H1 (cell line): ENCODE results near the gene BCAS4. TPM values are rescaled to one million over a fixed set of nuclear protein-coding genes. Genes with fewer than 3 reads are reported as not detected.

Experiments
- CTCF ChIA-PET: fragments of 300-600 bp; sonication (Branson Sonifier 250); formaldehyde crosslinking; loops from one replicate; lab custom pipeline; 2021; ENCODE audit not compliant: partially characterized antibody; lab: Charles Lee
- POLR2A ChIA-PET: fragments of 300-600 bp; sonication (Branson Sonifier 250); formaldehyde crosslinking; loops from one replicate; lab custom pipeline; 2021; ENCODE audit warnings: inconsistent platforms; ENCODE audit not compliant: partially characterized antibody; lab: Charles Lee
- DNase-seq, 2 experiments: peaks; one replicate each; pipeline versions ENCODE4 v3.0.0 to v3.0.0-alpha.2; 2010 to 2022; ENCODE audit warnings: low spot score in 2 of 2, low read depth in 1 of 2, mixed read lengths in 1 of 2
- FAIRE-seq: peaks from 2 replicates; lab custom pipeline; 2011; peaks lifted over from hg19 to GRCh38; lab: Jason Lieb, UNC
- H2AFZ ChIP-seq: 2 replicates; pipeline ENCODE4 v1.8.1; 2012; ENCODE audit warnings: low read length, inconsistent platforms
- H2AK5ac ChIP-seq: 2 replicates; pipeline ENCODE4 v1.6.1; 2013; ENCODE audit warnings: low read depth, low read length
- H2BK120ac ChIP-seq: replicated peaks from 2 replicates; pipeline ENCODE3; 2013; ENCODE audit warnings: low read depth, low read length, inconsistent platforms
- H2BK12ac ChIP-seq: 2 replicates; pipeline ENCODE4 v1.6.1; 2013; ENCODE audit warnings: low read depth, low read length
- H2BK15ac ChIP-seq: 2 replicates; pipeline ENCODE4 v1.6.1; 2013; ENCODE audit warnings: low read length
- H2BK20ac ChIP-seq: 2 replicates; pipeline ENCODE4 v1.6.1; 2013; ENCODE audit warnings: low read length
- H2BK5ac ChIP-seq: 2 replicates; pipeline ENCODE4 v1.6.1; 2013; ENCODE audit warnings: low read depth, low read length
- H3K14ac ChIP-seq: 2 replicates; pipeline ENCODE4 v1.6.1; 2013; ENCODE audit warnings: inconsistent platforms; ENCODE audit not compliant: insufficient read length
- H3K18ac ChIP-seq: 2 replicates; pipeline ENCODE4 v1.6.1; 2013; ENCODE audit warnings: low read length; ENCODE audit errors: extremely low read depth
- H3K23ac ChIP-seq: 2 replicates; pipeline ENCODE4 v1.6.1; 2013; ENCODE audit warnings: inconsistent platforms; ENCODE audit not compliant: insufficient read length
- H3K23me2 ChIP-seq: 2 replicates; pipeline ENCODE4 v1.6.1; 2013; ENCODE audit warnings: low read depth, low read length
- H3K27ac ChIP-seq: 2 replicates; pipeline ENCODE4 v1.6.1; 2011; ENCODE audit warnings: low read depth, low read length, inconsistent platforms
- H3K27me3 ChIP-seq, 4 experiments: replicated peaks in 1 of 4; 1 replicate in 1 of 4; 2 replicates in 3 of 4; pipeline versions ENCODE4 v1.6.1 to v1.8.1; 2011 to 2013; ENCODE audit warnings: low read length in 3 of 4, mild to moderate bottlenecking in 3 of 4, inconsistent platforms in 2 of 4, mixed read lengths in 2 of 4, moderate library complexity in 1 of 4; ENCODE audit not compliant: control insufficient read depth in 3 of 4, insufficient read depth in 3 of 4; ENCODE audit errors: extremely low read depth in 1 of 4
- H3K36me3 ChIP-seq, 4 experiments: 2 replicates each; pipeline versions ENCODE4 v1.6.1 to v1.8.1; 2011 to 2013; ENCODE audit warnings: mild to moderate bottlenecking in 4 of 4, low read length in 3 of 4, moderate library complexity in 2 of 4, control low read depth in 1 of 4, inconsistent platforms in 1 of 4; ENCODE audit not compliant: insufficient read depth in 4 of 4, control insufficient read depth in 2 of 4
- H3K4ac ChIP-seq: replicated peaks from 2 replicates; pipeline ENCODE3; 2013; ENCODE audit warnings: low read length, low read depth, mixed read lengths, inconsistent platforms; ENCODE audit not compliant: insufficient read length
- H3K4me1 ChIP-seq, 4 experiments: replicated peaks in 1 of 4; 1 replicate in 1 of 4; 2 replicates in 3 of 4; pipeline versions ENCODE4 v1.6.1 to v1.8.1; 2011 to 2013; ENCODE audit warnings: low read length in 3 of 4, inconsistent platforms in 2 of 4, mixed read lengths in 1 of 4; ENCODE audit not compliant: insufficient read depth in 4 of 4, control insufficient read depth in 3 of 4
- H3K4me2 ChIP-seq, 2 experiments: 2 replicates each; pipeline versions ENCODE4 v1.6.1 to v1.8.1; 2011 to 2013; ENCODE audit warnings: low read depth in 2 of 2, low read length in 2 of 2, control low read depth in 1 of 2, inconsistent platforms in 1 of 2, mild to moderate bottlenecking in 1 of 2; ENCODE audit not compliant: insufficient read depth in 1 of 2
- H3K4me3 ChIP-seq, 4 experiments: fragments of 200-600, 300-600 bp in 1 of 4; sonication (generic), shearing (Covaris generic), sonication (Bioruptor Twin) in 1 of 4; 2 replicates each; pipeline versions ENCODE4 v1.5.1 to v1.8.1; 2011 to 2016; ENCODE audit warnings: low read length in 4 of 4, low read depth in 3 of 4, control low read depth in 2 of 4, inconsistent platforms in 2 of 4, mild to moderate bottlenecking in 2 of 4, mixed read lengths in 1 of 4, moderate library complexity in 1 of 4; ENCODE audit not compliant: insufficient read depth in 2 of 4; ENCODE audit errors: extremely low read depth in 1 of 4
- H3K56ac ChIP-seq: replicated peaks from 2 replicates; pipeline ENCODE3; 2013; ENCODE audit warnings: low read depth, mild to moderate bottlenecking, mixed read lengths, low read length, inconsistent platforms; ENCODE audit not compliant: insufficient read length
- H3K79me1 ChIP-seq: 2 replicates; pipeline ENCODE4 v1.6.1; 2013; ENCODE audit warnings: low read depth, low read length, control low read depth
- H3K79me2 ChIP-seq, 2 experiments: 2 replicates each; pipeline versions ENCODE4 v1.6.1 to v1.8.1; 2012 to 2013; ENCODE audit warnings: low read length in 2 of 2, mild to moderate bottlenecking in 2 of 2, inconsistent platforms in 1 of 2; ENCODE audit not compliant: insufficient read depth in 2 of 2, control insufficient read depth in 1 of 2
- H3K9ac ChIP-seq, 4 experiments: replicated peaks in 1 of 4; 1 replicate in 1 of 4; 2 replicates in 3 of 4; pipeline versions ENCODE4 v1.6.1 to v1.8.1; 2011 to 2013; ENCODE audit warnings: low read depth in 3 of 4, low read length in 3 of 4, control low read depth in 2 of 4, mild to moderate bottlenecking in 2 of 4, moderate library complexity in 2 of 4, inconsistent platforms in 1 of 4; ENCODE audit errors: extremely low read depth in 1 of 4
- H3K9me3 ChIP-seq, 2 experiments: 2 replicates each; pipeline versions ENCODE4 v1.6.1 to v1.8.1; 2012 to 2013; ENCODE audit warnings: mild to moderate bottlenecking in 2 of 2, moderate library complexity in 2 of 2, control low read depth in 1 of 2, inconsistent platforms in 1 of 2, low read depth in 1 of 2, low read length in 1 of 2, mixed read lengths in 1 of 2; ENCODE audit not compliant: insufficient read depth in 2 of 2
- H4K20me1 ChIP-seq, 2 experiments: replicated peaks in 1 of 2; 2 replicates each; pipeline versions ENCODE3 to v1.8.1; 2011 to 2013; ENCODE audit warnings: inconsistent platforms in 2 of 2, low read length in 2 of 2, mild to moderate bottlenecking in 1 of 2; ENCODE audit not compliant: insufficient read depth in 2 of 2, control insufficient read depth in 1 of 2
- H4K5ac ChIP-seq: 2 replicates; pipeline ENCODE4 v1.6.1; 2013; ENCODE audit warnings: low read length, low read depth, mixed read lengths, inconsistent platforms; ENCODE audit not compliant: insufficient read length
- H4K8ac ChIP-seq: 2 replicates; pipeline ENCODE4 v1.8.0; 2013; ENCODE audit warnings: mild to moderate bottlenecking, moderate library complexity, low read length, inconsistent platforms; ENCODE audit not compliant: insufficient read depth; ENCODE audit errors: extremely low read depth
- H4K91ac ChIP-seq: replicated peaks from 2 replicates; pipeline ENCODE3; 2013; ENCODE audit warnings: low read length, mixed read lengths, inconsistent platforms; ENCODE audit not compliant: insufficient read length
- KDM1A ChIP-seq: fragments of 200-600, 300-600 bp; sonication (generic); IDR thresholded peaks from 2 replicates; pipeline ENCODE4 v1.7.1; 2016; ENCODE audit warnings: mild to moderate bottlenecking, low read length, borderline replicate concordance
- RNF2 ChIP-seq: fragments of 200-900, 300-1000 bp; sonication (generic); IDR thresholded peaks from 2 replicates; pipeline ENCODE4 v1.7.1; 2016; ENCODE audit warnings: borderline replicate concordance, low read depth, mild to moderate bottlenecking, antibody characterized with exemption, low read length; ENCODE audit not compliant: poor library complexity, severe bottlenecking; ENCODE audit errors: missing control alignments
- WGBS, 2 experiments: shearing (Covaris generic) in 1 of 2; methylation state at CpG; one replicate each; pipeline versions ENCODE4 v1.1.6 to v1.1.7; 2013 to 2015; ENCODE audit warnings: low lambda C conversion rate in 2 of 2, mixed read lengths in 2 of 2, inconsistent platforms in 1 of 2, low coverage in 1 of 2, missing lambda C conversion rate in 1 of 2; ENCODE audit not compliant: insufficient replicate concordance in 2 of 2, insufficient coverage in 1 of 2, insufficient read length in 1 of 2; ENCODE audit errors: extremely low coverage in 1 of 2, missing lambda C conversion rate in 1 of 2; 5-methylcytosine and 5-hydroxymethylcytosine counted together
- polyA plus RNA-seq, 7 experiments: library from polyadenylated mRNA; depleted of rRNA in 3 of 7; stranded (reverse) in 5 of 7; unstranded in 2 of 7; fragments of >200 nt in 5 of 7; fragments of 200-250 nt in 2 of 7; gene quantifications; 1 replicate in 5 of 7; 2 replicates in 1 of 7; 4 replicates in 1 of 7; pipeline versions ENCODE4 v1.2.1 to v1.2.3, GENCODE V29; 2011 to 2013; ENCODE audit warnings: missing spikeins in 2 of 7, mixed read lengths in 2 of 7
- total RNA-seq: library from RNA; stranded (reverse); fragmentation: NEBNext Ultra II Directional; extraction: Animal tissue kit (Norgen Biotek cat#: 25700); gene quantifications from 2 replicates; pipeline ENCODE4 v1.2.1, GENCODE V29; 2021

BCAS4 gene
- total and polyA plus RNA-seq, 2 of the 8 experiments (the other 6 are each of a cell fraction or from before 2014, with no cell fraction given), result 21.2 to 23.6 TPM

- Histone ChIP-seq H4K20me1 (no peaks in the 10 kb centered on the region), H2AK5ac (no peak overlapping the region), H3K14ac (no peak overlapping the region), H4K91ac (no peak overlapping the region), H3K4me2 (no peak overlapping the region), H3K36me3 (no peaks in the 10 kb centered on the region), H3K27ac (no peak overlapping the region), H2BK12ac (no peak overlapping the region), H3K27me3 (no peaks in the 10 kb centered on the region), H3K9me3 (no peaks in the 10 kb centered on the region), H2BK120ac (no peak overlapping the region), H4K5ac (no peak overlapping the region), H3K23ac (no peak overlapping the region), H3K4me3 (no peak overlapping the region), H2AFZ (no peak overlapping the region), H3K4me1 (no peaks in the 10 kb centered on the region), H3K79me1 (peaks cover 2% of the 10 kb centered on the region; the same call in 1 of the 2 replicates), H3K18ac (no peak overlapping the region), H3K23me2 (no peaks in the 10 kb centered on the region), H3K56ac (no peak overlapping the region), H3K9ac (no peak overlapping the region), H3K79me2 (peaks cover 0 to 7% of the 10 kb centered on the region in 2 experiments; a peak in 1 of 4 replicates), H4K8ac (no peak overlapping the region), H2BK15ac (no peak overlapping the region), H2BK20ac (no peak overlapping the region), H2BK5ac (no peak overlapping the region), H3K4ac (no peak overlapping the region)
- WGBS, 2 experiments, result 95% methylated on average over 4 of the region's 4 CpGs; no CpG with 5 or more reads in 1 of the 2 experiments
- FAIRE-seq (no peak), DNase-seq (no peak)
- TF ChIP-seq KDM1A (0 out of 2 replicates have a peak, but pooled peaks have one; percentile 47), RNF2 (no peak)
- POLR2A ChIA-PET, result interaction anchor here (1.0 kb wide), 2 partner anchors 60 to 147 kb away, joined by 3 read pairs; partner anchors contain the start of gene DPM1
- CTCF ChIA-PET, result interaction anchor here (0.6 to 2.2 kb wide), 3 partner anchors 11 to 632 kb away, joined by 3 to 6 read pairs (median 5); partner anchors contain the start of gene BCAS4
Measured at GRCh38 chr20:50810842-50811241, 16.0 kb downstream of the BCAS4 start.
